ENCODE measurements around the gene PRSS22. TPM values are rescaled to one million over a fixed set of nuclear protein-coding genes. Genes with fewer than 3 reads are reported as not detected.

PRSS22 gene
- total RNA-seq, 4 donors from 2014 or later: not detected

DNA sequence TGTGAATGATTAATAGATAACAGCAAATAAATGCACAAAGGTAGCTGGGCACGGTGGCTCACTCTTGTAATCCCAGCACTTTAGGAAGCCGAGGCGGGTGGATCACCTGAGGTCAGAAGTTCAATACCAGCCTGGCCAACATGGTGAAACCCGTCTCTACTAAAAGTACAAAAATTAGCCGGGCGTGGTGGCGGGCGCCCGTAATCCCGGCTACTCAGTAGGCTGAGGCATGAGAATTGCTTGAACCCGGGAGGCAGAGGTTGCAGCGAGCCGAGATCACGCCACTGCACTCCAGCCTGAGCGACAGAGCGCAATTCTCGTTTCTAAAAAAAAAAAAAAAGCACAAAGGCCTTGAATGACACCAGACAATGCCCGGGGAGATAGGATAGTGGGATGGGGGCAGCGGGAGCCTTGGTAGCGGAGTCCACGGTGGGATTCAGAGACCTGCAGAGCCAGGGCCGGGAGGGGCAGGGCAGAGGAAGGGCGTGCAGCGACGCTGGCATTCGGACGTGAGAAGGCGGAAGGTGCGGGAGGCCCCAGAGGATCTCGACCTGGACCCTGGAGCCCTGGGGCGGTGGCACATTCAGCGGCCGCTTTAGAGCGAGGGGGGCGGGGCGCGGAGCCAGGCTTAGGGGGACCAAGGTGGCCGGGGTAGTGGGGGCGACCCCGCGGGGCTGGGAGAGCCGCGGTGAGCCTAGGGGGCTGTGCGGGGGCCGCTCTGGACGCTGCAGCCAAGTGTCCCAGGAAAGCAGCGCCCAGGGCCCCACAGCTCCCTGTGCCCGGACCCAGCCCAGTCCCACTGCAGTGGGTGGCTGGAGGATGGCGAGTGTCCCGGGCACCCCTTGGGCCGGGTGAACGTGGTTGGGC is 24.0 kb upstream of the PRSS22 start:
- DNase-seq (peak in 1 of 2 donors; percentile 35), ATAC-seq (peak; percentile 21 to 31)
- in situ Hi-C loops (cut with MboI; ENCODE audit: low sequenced_read_pairs in 4 of 4) (no loop called here), intact Hi-C loops (cut with DNase I; ENCODE audit: low total_unique reads) (loop anchor here (1.0 to 10.0 kb wide), 4 partner anchors 14 to 263 kb away; no protein-coding TSS in a partner anchor)
- Histone ChIP-seq H3K9me3 (no peaks in the 10 kb centered on the region), H3K4me1 (peaks cover 6% of the 10 kb centered on the region in 2 donors), H3K4me3 (peak overlapping the region; percentile 74 to 94 (median 84)), H3K27ac (peak overlapping the region; percentile 91 to 98 (median 92)), H3K36me3 (no peaks in the 10 kb centered on the region), H3K27me3 (no peaks in the 10 kb centered on the region)
- TF ChIP-seq POLR2A (IDR thresholded peaks at IDR 0.05): no peak
- TF ChIP-seq, protein P1, sequence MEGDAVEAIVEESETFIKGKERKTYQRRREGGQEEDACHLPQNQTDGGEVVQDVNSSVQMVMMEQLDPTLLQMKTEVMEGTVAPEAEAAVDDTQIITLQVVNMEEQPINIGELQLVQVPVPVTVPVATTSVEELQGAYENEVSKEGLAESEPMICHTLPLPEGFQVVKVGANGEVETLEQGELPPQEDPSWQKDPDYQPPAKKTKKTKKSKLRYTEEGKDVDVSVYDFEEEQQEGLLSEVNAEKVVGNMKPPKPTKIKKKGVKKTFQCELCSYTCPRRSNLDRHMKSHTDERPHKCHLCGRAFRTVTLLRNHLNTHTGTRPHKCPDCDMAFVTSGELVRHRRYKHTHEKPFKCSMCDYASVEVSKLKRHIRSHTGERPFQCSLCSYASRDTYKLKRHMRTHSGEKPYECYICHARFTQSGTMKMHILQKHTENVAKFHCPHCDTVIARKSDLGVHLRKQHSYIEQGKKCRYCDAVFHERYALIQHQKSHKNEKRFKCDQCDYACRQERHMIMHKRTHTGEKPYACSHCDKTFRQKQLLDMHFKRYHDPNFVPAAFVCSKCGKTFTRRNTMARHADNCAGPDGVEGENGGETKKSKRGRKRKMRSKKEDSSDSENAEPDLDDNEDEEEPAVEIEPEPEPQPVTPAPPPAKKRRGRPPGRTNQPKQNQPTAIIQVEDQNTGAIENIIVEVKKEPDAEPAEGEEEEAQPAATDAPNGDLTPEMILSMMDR (IDR thresholded peaks at IDR 0.05 in 4 of 5, conservative IDR thresholded peaks at IDR 0.05 in 1 of 5): no peak

DNA sequence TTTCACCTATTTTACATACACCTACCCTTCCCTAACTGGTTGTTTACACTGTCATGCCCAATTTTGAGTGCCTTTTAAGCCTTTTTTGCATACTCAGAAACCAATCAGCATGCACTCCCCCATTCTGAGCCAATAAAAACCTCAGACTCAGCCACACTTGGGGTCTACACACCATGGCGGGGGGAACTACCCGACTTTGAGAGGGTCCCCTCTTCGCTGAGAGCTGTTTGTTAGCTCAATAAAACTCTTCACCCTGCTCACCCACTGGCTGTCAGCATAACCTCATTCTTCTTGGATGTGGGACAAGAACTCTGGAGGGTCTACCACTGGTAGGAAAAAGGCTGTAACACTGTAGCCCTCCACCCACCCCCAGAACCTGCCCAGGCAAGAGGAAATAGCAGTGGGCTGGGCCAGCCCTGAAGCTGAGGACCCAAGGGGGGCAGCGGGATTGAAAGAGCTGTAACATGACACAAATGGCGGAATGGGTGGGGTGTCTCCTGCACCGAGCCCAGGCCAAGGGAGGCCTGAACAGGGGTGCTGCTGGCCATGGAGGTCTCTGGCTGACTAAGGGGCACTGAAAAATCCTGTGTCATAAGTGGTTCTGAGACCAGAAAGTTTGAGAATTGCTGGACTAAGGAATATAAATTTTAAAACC is 22.0 kb upstream of the PRSS22 start:
- Histone ChIP-seq H3K4me1 (peaks cover 6% of the 10 kb centered on the region in 2 donors), H3K27me3 (no peaks in the 10 kb centered on the region), H3K9me3 (no peaks in the 10 kb centered on the region), H3K4me3 (no peak overlapping the region), H3K36me3 (no peaks in the 10 kb centered on the region), H3K27ac (no peak overlapping the region)
- intact Hi-C loops (cut with DNase I; ENCODE audit: low total_unique reads) (loop anchor here (5.0 to 10.0 kb wide), 2 partner anchors 37 to 265 kb away; no protein-coding TSS in a partner anchor), in situ Hi-C loops (cut with MboI; ENCODE audit: low sequenced_read_pairs in 4 of 4) (loop anchor here in 2 of 4 donors (5.0 to 10.0 kb wide), 2 partner anchors 32 to 45 kb away; partner anchors contain the start of gene FLYWCH1 (in 1 of the 2))
- no peak for TF ChIP-seq POLR2A (IDR thresholded peaks at IDR 0.05)
- TF ChIP-seq, protein P1 (IDR thresholded peaks at IDR 0.05 in 4 of 5, conservative IDR thresholded peaks at IDR 0.05 in 1 of 5): no peak
- ATAC-seq: no peak
- no peak for DNase-seq

DNA sequence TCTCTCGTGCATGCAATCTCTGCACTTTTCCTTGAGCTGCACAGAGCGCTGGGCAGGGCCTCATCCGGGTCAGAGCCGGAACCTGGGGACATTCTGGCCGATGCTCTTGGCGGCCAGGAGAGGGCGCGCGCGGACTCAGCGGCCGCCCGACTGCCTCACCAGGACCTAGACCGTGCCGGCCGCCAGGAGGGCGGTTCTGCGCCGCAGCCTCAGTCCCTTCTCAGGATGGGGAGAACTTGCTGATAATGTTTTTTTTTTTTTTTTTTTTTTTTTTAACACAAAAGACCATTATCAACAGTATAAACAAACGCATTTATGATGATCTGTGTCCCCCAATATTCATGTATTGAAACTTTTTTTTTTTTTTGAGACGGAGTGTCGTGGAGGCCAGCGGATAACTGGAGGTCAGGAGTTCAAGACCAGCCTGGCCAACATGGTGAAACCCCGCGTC is 17.0 kb upstream of the PRSS22 start:
- no peaks in the 10 kb centered on the region for H3K27me3 ChIP-seq
- peak overlapping the region in 2 of 4 donors; percentile 42 to 52 for H3K27ac ChIP-seq
- H3K4me1 ChIP-seq: peaks cover 16 to 20% of the 10 kb centered on the region in 2 donors
- in situ Hi-C loops (cut with MboI; ENCODE audit: low sequenced_read_pairs in 4 of 4) (loop anchor here (5.0 to 10.0 kb wide), 3 partner anchors 37 to 50 kb away; partner anchors contain the start of gene FLYWCH1 (in 1 of the 4)), intact Hi-C loops (cut with DNase I; ENCODE audit: low total_unique reads) (no loop called here)
- DNase-seq: peak; percentile 46 to 71
- no peaks in the 10 kb centered on the region for H3K9me3 ChIP-seq
- TF ChIP-seq POLR2A (IDR thresholded peaks at IDR 0.05): no peak
- TF ChIP-seq, protein P1 (IDR thresholded peaks at IDR 0.05 in 4 of 5, conservative IDR thresholded peaks at IDR 0.05 in 1 of 5): peak; percentile 89 to 97 (median 93)
- peak; percentile 94 to 97 for ATAC-seq
- no peaks in the 10 kb centered on the region for H3K36me3 ChIP-seq
- H3K4me3 ChIP-seq: no peak overlapping the region

DNA sequence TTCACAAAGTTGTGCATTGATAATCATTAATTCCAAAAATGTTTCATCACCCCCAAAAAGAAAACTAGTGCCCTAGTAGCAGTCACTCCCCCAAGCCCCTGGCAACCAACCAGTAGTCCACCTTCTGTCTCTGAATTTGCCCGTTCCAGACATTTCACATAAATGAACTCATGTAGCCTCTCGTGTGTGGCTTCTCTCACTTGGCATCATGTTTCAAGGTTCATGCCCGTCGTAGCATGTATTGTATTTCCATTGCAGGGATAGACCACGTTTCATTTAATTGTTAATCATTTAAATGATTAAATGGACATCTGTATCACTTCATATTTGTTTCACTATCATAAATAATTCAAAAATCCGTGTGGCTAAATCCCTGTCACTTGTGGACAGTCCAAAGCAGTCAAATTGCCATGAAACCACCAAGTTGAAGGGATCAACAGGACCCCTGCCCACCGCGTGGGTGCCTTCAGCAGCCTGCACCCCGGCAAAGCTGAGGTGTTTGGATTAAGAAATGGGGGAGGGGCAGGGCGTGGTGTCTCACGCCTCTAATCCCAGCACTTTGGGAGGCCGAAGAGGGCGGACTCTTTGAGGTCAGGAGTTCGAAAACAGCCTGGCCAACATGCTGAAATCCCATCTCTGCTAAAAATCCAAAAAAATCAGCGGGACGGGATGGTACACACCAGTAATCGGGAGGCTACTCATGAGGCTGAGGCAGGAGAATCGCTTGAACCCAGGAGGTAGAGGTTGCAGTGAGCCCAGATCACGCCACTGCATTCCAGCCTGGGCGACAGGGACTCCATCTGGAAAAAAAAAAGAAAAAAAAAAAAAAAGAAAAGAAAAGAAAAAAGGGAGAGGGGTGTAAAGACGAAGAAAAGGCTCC is 16.3 kb upstream of the PRSS22 start:
- peak in 1 of 2 donors; percentile 34 for ATAC-seq
- Histone ChIP-seq H3K4me1 (peaks cover 16 to 20% of the 10 kb centered on the region in 2 donors), H3K4me3 (no peak overlapping the region), H3K27me3 (no peaks in the 10 kb centered on the region), H3K36me3 (no peaks in the 10 kb centered on the region), H3K27ac (peak overlapping the region in 2 of 4 donors; percentile 42 to 52), H3K9me3 (no peaks in the 10 kb centered on the region)
- intact Hi-C loops (cut with DNase I; ENCODE audit: low total_unique reads) (no loop called here), in situ Hi-C loops (cut with MboI; ENCODE audit: low sequenced_read_pairs in 4 of 4) (loop anchor here in 3 of 4 donors (5.0 to 10.0 kb wide), 2 partner anchors 48 to 51 kb away; no protein-coding TSS in a partner anchor)
- no peak for DNase-seq
- TF ChIP-seq POLR2A (IDR thresholded peaks at IDR 0.05): no peak
